Measurements from ENCODE around the gene TRPV5.

Gene TRPV5

DNA sequence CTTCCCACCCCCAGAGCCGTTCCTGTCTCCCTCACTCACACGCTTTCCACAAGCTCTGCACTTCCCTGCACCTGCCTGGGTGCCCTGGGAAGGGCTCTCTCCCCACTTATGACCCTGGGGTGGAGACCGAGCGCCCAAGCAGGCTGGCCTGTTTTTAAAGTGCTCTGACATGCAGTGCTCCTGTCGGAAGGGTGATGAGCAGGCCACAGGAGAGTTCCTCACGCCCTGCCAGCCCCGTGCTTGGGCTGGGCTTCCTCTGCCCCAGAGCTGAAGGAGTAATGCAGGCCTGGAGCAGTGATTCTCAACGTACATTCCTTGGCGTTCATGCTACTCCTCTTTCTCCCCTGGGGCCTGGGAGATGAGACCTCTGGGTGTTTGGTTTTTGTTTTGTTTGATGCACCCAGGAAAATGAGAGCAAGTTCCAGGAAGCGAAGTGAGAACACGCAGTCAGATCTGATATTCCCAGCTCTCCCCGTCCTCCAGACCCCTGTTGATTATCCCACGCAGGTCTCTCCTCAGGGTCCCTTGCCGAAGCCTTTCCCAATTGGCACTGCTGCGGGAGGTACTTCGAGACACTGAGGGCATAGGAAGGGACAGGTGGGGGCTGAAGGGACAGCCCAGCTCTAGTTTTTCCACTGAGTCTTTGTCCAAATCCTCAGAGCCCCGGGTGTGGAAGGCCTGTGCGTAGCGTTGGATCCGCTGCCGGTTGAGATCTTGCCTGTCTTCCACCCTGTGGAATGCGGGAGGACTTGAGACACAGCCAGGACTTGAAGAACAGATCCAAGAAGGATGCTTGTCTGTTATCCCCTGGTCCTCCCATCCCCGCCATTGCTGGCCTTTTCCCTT is 62.1 kb downstream of the TRPV5 start:
- DNase-seq (ENCODE audit: low read depth, low spot score): no peak

DNA sequence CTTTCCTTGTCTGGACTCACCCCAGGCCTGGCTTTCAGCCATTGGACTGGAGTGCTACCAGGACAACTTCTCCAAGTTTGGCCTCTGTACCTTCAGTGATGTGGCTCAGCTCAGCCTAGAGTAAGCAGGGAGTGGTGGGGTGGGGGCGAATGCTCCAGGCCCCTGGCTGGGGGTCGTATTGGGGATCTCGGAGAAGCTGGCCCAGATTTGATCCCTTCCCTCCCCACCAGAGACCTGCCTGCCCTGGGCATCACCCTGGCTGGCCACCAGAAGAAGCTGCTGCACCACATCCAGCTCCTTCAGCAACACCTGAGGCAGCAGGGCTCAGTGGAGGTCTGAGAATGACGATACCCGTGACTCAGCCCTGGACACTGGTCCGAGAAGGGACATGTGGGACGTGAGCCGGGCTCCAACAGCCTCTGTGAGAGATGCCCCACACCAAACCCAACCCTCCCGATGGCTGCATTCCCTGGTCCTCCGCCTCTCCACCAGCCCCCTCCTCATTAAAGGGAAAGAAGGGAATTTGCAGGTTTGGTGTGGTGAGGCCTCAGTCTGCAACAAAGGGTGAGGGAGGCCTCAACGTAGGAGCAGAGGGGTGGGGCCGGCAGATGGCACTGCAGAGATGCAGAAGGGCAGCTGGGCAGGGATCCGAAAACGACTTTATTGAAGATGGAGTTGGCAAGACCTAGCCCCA is 62.8 kb downstream of the TRPV5 start:
- DNase-seq (ENCODE audit: low read depth, low spot score): no peak

DNA sequence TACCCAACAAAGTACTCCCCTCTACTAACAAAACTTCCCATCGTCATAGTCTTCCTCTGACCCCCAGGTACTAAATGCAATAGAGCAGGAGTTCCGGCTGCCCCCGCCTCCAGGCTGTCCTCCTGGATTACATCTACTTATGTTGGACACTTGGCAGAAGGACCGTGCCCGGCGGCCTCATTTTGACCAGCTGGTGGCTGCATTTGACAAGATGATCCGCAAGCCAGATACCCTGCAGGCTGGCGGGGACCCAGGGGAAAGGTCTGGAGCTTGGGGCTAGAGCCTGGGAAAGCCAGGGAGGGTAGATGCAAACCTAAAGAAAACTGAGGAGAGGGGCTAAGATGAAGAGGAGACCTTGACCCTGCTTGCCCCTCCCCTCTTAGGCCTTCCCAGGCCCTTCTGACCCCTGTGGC is 63.4 kb downstream of the TRPV5 start:
- DNase-seq (ENCODE audit: low read depth, low spot score): no peak

DNA sequence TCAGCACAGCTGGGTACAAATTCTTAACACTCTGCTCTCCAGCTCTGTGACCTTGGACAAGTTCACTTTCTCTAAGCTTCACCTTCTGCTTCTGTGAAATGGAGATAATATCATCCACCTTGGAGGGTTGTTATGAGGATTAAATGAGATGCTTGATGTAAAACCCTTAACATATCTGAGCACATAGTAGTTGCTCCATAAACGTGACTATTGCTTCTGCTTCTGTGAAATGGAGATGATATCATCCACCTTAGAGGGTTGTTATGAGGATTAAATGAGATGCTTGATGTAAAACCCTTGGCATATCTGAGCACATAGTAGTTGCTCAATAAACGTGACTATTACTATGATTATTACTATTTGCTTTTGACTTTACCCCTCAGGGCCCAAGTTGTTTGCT is 64.1 kb downstream of the TRPV5 start:
- DNase-seq (ENCODE audit: low read depth, low spot score): no peak

DNA sequence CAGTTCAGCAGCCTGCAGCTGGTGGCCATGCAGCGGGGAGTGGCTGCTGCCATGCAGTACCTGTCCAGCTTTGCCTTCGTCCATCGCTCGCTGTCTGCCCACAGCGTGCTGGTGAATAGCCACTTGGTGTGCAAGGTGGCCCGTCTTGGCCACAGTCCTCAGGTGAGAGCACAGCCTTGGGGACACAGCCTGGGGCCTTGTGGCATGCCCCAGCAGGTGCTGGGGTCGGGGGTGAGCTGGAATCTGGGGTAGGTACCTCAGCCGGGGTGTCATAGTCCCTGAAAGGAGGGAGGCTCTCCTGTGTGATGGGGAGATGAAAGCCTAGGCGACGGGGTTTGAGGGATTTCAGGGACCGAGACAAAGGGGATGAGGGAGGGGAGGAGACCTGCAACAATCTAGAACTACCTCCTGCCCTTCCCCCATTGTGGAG is 64.5 kb downstream of the TRPV5 start:
- DNase-seq (ENCODE audit: low read depth, low spot score): no peak

DNA sequence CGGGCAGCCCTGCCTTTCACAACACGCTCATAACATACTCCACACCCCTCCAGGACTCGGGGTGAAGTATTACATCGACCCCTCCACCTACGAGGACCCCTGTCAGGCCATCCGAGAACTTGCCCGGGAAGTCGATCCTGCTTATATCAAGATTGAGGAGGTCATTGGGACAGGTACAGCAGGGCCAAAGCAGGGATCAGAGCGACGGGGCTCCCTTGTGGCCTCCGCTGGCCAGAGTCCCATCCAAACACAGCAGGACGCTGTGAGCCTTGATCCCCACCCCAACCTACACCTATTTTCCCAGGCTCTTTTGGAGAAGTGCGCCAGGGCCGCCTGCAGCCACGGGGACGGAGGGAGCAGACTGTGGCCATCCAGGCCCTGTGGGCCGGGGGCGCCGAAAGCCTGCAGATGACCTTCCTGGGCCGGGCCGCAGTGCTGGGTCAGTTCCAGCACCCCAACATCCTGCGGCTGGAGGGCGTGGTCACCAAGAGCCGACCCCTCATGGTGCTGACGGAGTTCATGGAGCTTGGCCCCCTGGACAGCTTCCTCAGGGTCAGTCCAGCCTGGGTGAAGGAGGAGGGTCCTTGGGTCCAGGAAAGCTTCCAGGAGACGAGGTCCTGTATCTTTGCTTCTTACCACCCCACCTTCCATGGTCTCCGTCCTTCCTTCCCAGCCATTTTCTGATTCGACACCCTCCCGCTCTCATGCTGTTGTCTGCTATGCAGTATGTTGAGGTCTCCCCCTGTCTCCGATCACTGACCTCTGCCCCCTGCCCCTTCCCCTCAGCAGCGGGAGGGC is 65.2 kb downstream of the TRPV5 start:
- no peak for DNase-seq (ENCODE audit: low read depth, low spot score)

DNA sequence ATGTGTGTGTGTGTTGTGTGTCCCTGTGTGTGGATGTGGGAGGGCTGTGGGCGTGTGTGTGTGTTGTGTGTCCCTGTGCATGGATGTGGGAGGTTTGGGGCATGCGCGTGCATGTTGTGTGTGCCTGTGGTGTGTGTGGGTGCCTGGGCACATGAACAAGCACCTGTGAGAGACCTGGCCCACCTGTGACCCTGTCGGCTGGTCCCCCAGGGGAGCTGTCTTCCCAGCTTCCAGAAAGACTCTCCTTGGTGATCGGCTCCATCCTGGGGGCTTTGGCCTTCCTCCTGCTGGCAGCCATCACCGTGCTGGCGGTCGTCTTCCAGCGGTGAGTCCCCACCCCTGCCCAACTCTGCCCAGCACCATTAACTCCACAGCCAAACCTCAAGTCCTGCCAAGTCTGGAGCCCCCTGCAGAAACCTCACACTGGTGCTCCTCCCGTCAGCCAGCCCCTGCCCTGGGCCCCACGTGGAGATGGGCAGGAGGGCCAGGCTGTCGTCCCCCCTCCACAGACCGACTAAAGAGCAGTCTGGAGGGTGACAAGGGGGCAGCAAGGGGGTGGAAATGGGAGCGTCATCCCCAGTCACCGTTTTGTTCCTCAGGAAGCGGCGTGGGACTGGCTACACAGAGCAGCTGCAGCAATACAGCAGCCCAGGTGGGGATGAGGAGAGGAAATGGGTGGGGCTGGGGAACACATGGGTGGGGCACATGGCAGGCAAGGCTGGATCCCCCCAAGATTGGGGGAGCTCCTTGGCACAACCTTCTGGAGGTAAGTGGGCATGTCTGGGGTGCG is 66.0 kb downstream of the TRPV5 start:
- no peak for DNase-seq (ENCODE audit: low read depth, low spot score)

DNA sequence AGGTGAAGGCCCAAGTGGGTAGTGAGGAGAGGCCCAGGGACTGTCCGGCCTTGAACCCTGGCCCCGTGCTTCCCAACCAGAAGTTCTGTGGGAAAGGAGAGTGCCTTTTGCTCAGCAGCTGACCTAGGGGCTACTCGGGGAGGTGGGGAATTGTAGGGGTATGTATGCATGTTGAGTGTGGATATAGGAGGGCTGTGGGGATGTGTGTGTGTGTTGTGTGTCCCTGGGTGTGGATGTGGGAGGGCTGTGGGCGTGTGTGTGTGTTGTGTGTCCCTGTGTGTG is 66.5 kb downstream of the TRPV5 start:
- no peak for DNase-seq (ENCODE audit: low read depth, low spot score)

DNA sequence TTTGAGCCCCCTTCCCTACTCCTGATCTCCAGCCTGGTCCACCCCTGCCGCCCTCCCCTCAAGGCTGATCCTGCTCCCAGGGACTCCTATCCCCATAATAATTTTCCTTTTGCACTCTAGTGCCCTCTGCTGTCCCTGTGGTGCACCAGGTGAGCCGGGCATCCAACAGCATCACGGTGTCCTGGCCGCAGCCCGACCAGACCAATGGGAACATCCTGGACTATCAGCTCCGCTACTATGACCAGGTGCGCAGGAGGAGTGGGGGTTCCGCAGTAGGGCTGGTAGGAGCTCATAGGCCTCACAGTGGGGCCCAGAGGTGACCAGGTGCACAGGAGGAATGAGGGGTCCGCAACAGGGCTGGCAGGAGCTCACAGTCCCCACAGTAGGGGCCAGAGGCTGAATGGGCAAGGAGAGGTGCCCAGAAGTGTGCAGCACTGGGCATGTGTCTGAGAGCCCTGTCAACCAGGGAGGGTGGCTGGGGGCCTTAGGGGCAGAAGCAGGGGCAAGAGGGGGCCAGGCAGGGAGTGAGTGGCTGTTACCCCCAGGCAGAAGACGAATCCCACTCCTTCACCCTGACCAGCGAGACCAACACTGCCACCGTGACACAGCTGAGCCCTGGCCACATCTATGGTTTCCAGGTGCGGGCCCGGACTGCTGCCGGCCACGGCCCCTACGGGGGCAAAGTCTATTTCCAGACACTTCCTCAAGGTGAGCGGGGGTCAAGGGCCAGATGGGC is 67.0 kb downstream of the TRPV5 start:
- DNase-seq (ENCODE audit: low read depth, low spot score): no peak

DNA sequence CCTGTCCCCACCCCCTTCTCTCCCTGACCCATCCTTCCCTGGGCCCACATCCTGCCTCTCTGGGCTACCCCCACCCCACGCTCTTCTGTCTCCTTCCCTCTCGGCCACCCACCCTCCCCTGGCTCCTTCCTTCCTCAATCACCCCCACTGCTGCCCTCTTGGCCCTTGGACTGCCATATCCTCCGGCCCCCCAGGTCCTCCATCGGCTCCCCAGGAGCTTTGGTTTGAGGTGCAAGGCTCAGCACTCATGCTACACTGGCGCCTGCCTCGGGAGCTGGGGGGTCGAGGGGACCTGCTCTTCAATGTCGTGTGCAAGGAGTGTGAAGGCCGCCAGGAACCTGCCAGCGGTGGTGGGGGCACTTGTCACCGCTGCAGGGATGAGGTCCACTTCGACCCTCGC is 67.8 kb downstream of the TRPV5 start:
- DNase-seq (ENCODE audit: low read depth, low spot score): no peak

DNA sequence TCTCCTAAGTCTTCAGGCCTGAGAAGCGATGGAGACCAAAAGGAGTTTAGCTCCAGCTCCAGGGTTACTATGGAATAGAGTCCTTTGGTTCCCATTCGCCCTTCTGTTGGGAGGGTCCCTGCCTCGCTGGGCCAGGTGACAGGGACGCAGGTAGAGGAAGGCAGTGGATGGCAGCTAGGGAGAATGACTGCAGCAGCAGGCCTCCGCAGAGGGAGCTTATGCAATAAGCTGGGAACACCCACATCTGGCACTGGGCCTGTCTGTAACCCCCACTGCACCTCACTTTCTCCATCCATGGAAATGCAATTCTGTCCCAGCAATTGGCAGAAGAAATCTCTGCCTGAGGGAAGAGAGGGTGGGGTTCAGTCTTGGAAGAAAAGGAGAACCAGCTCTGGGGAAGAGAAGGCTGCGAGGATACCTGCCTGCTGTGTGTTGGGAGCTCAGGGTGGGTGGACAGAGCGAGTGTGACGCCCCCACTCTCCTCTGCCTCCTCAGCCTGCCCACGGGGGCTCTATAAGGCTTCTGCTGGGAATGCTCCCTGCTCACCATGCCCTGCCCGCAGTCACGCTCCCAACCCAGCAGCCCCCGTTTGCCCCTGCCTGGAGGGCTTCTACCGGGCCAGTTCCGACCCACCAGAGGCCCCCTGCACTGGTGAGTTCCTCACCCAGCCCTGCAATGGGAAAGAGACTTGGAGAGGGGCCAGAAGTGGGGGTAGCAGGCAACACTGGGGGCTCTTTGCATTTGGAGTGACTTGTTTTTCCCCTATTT is 68.4 kb downstream of the TRPV5 start:
- DNase-seq (ENCODE audit: low read depth, low spot score): no peak

DNA sequence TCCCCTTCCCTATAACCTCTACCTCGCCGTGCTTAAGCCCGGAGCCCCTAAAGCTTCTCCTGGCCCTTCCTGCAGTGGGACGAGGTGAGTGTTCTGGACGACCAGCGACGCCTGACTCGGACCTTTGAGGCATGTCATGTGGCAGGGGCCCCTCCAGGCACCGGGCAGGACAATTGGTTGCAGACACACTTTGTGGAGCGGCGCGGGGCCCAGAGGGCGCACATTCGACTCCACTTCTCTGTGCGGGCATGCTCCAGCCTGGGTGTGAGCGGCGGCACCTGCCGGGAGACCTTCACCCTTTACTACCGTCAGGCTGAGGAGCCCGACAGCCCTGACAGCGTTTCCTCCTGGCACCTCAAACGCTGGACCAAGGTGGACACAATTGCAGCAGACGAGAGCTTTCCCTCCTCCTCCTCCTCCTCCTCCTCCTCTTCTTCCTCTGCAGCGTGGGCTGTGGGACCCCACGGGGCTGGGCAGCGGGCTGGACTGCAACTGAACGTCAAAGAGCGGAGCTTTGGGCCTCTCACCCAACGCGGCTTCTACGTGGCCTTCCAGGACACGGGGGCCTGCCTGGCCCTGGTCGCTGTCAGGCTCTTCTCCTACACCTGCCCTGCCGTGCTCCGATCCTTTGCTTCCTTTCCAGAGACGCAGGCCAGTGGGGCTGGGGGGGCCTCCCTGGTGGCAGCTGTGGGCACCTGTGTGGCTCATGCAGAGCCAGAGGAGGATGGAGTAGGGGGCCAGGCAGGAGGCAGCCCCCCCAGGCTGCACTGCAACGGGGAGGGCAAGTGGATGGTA is 69.5 kb downstream of the TRPV5 start:
- DNase-seq (ENCODE audit: low read depth, low spot score): no peak

DNA sequence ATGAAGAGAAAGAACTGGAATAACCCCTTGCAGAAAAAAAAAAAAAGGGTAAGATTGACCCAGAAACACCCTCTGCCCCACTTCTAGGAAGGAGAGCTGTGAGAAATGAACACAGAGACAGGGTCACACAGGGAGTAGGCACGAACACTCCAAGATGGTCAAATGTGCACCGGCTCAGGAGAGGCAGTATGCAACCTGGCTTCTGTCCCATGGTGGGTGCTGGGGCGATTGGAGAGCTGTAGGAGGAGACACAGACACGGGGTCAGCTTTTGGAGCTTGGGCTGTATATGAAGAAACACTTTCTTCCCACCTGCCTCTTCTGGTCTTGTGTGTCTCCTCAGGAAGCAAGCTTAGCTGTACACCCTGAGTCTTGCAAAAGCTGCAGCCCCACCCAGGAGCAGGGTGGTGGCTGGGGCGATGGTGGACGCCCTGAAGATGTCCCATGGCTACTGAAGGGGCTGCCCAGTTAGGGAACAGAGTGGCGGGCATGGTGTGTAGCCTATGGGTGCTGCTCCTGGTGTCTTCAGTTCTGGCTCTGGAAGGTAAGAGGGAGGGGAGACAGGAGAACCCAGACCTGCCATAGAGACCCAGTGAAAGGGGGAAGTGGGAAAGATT is 70.7 kb downstream of the TRPV5 start:
- DNase-seq (ENCODE audit: low read depth, low spot score): no peak

DNA sequence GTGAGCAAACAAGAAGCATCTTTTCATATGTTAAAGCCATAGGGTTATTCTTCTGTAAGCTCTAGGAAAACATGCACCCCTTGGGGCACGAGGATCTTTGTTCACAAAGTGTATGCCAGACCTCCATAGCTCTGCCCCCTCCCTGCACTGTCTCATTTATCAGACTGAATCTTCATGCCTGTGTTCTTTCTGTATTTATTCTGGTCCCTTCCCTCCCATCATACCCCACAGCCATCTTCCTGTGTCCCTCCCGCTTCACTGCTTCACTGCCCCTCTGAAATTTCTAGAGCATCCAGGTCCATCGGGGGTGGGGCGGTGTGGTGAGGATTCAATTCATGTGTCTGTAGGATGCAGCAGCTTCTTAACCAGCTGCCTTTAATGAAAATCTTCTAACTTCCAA is 71.2 kb downstream of the TRPV5 start:
- no peak for DNase-seq (ENCODE audit: low read depth, low spot score)

DNA sequence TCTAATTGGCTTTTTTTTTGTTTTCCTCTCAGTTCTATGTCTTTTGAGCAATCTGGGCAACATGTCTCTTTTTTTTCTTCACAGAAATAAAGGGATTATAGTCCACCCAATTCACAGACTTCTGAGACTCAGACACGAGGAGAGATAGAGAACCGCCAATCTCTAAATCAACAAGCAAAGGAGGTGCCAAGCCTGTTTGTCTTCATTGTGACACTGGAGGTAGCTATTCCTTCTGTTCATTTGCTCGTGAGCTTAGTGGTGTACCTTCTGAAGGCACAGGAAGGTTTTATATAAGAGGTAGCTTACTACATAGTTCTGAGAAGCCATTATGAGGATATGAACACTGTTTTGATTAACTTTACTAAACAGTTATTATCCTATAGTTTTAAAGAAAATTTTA is 72.6 kb downstream of the TRPV5 start:
- no peak for DNase-seq (ENCODE audit: low read depth, low spot score)

DNA sequence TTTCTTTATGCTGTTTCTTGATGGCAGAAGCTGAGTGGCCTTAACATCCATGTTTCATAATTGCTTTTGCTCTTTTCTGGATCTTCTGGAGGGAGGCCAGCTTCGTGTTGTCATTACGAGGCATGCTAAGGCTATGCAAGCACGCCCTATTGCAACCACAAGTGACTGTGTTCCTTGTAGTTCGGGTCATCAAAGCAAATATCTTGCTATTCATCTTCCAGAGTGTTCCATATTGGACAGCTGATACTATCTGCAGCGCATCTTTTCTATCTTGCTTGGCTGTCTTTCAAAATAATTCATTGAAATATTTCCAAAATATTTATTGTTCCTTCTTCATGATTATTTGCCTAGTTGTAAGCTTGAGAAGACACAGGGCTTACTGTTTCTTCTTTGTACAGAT is 73.7 kb downstream of the TRPV5 start:
- DNase-seq (ENCODE audit: low read depth, low spot score): peak; percentile 10

DNA sequence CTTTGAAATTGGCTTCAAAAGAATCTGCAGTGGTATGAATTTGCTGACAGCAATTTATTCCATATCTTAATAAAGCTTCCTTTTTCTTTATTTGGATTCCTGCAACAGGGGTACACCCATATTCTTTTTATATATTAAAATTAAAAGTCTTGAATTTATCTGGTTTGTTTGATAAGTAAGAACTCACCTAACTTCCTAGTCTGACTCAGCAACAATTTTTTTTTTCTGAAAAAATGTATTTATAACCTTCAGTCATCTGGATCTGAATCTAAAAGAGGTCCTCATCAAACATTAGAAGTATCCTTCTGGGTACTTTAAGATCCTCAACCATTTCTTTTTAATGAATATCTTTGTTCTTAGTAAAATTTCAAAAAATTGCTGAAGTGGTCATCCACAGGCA is 74.1 kb downstream of the TRPV5 start:
- no peak for DNase-seq (ENCODE audit: low read depth, low spot score)
